Measurements from ENCODE around the gene MYO3A.
"Not testable (repeated sequence)": the region's sequence is repeated elsewhere in the genome, so short reads cannot be mapped to it uniquely, and the experiment has no call there.

MYO3A gene

DNA sequence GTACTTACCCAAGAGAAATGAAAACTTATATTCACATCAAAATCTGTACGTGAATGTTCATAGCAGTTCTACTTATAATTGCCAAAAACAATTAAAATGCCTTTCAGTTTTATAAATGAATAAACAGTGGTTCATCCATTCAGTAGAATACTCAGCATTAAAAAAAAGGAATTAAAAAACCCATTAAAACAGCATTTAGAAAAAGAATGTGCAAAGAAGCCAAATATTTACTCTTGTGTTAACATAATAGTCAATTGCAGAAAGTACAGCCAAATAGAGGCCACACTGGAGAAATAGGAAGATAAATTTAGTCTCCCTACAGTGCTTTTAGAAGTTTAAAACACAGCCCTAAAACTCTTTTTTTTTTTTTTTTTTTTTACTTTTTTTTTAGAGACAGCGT, 54.6 kb downstream of the MYO3A start:
- no peak for DNase-seq (ENCODE audit: low spot score)

- DNase-seq (ENCODE audit: low spot score) = no peak
These were observed 55.9 kb downstream of the MYO3A start for GRCh38 chr10:25989951-25990350.

GRCh38 chr10:25999295-25999981, 65.4 kb downstream of the MYO3A start:
- no peak for DNase-seq (ENCODE audit: low spot score)

DNA sequence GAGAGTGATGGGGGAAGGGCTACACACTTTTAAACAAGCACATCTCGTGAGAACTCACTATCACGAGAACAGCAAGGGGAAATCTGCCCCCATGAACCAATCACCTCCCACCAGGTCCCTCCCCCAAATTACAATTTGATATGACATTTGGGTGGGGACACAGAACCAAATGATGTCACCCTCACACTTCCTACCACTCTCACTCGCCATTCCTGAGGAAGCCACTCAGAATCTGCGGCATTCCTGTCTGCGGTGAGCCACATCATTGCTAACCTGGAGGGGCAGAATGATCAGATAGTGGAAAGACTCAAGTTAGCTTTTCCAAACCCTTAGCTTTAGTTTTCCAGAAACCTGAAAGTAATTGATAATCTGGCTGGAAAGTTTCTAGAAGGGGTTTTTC, 66.9 kb downstream of the MYO3A start:
- no peak for DNase-seq (ENCODE audit: low spot score)

- not testable (repeated sequence) for DNase-seq (ENCODE audit: low spot score)
These were observed 68.4 kb downstream of the MYO3A start for GRCh38 chr10:26002466-26002865.

- no peak for DNase-seq (ENCODE audit: low spot score)
These were observed 81.1 kb downstream of the MYO3A start for GRCh38 chr10:26015092-26015491.

GRCh38 chr10:26022831-26023230, 88.8 kb downstream of the MYO3A start:
- DNase-seq (ENCODE audit: low spot score) = no peak

GRCh38 chr10:26024303-26024702, 90.3 kb downstream of the MYO3A start:
- DNase-seq (ENCODE audit: low spot score) = no peak

- no peak for DNase-seq (ENCODE audit: low spot score)
These were observed 91.5 kb downstream of the MYO3A start for GRCh38 chr10:26025523-26025922.

DNA sequence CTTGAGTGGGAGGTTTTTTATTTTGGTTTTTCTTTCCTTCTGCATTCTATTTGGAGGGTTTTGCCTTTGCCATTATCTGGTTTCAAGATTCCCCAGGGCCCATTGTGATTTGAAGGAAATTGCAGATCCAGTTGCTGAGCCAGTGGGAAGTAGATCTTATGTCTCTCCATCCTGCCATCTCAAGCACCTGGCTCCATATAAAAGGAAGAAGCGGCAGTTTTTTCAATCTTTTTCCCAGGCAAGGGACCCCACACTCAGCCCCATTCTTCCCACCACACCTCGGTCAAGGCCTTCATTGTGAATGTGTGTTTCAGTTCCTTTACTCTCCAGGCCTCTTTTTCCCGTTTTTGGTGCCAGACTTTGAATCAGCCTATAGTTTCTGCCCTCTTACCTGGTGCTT, 95.8 kb downstream of the MYO3A start:
- DNase-seq (ENCODE audit: low spot score) = no peak

DNA sequence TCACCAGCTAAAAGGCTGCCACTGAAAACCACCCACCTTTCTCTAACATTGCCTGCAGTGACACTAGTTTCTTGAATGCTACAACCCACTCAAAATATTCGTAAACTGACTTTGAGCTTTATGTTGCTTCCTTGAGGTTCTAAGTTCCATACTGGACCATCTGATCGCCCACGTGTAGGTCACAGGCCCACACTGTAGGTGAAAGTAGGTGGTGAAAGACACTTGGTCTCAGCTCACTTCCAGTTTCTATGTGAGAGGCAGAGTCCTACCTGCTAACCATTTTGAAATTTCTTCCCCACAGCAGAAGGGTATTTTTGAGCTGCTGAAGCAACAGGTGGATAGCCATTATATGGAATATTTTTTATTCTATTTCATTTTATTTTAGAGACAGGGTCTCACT, 97.3 kb downstream of the MYO3A start:
- DNase-seq (ENCODE audit: low spot score) = no peak

GRCh38 chr10:26043469-26043868, 109.4 kb downstream of the MYO3A start:
- DNase-seq (ENCODE audit: low spot score) = no peak

DNA sequence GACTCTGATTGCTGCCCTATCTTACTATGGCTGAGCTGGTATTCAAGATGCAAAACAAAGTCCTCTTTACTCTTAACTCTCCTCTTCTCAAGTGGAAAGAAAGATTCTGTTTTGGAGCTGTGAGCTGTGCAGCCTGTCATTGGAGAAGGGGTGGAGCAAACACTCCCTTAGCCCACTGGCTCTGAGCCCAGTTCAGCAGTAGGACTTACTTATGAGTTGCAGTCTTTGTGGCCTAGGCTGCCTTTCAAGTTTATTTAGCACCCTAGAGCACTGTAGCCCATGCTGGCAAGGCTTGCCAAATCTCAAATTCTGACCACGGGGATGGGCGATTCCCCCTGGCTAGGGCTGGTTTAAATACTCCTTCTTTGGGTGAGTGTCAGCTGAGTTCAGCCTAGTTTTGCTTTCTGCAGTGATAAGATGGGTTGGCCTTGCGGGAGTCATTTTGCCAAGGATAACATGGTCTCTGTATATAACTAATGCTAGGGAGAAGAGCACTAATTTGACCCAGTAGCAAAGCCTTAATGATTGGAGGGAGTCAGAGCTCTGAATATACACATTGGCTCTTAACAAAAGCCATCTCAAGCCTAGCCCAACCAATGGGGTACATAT, 110.2 kb downstream of the MYO3A start:
- no peak for DNase-seq (ENCODE audit: low spot score)

DNA sequence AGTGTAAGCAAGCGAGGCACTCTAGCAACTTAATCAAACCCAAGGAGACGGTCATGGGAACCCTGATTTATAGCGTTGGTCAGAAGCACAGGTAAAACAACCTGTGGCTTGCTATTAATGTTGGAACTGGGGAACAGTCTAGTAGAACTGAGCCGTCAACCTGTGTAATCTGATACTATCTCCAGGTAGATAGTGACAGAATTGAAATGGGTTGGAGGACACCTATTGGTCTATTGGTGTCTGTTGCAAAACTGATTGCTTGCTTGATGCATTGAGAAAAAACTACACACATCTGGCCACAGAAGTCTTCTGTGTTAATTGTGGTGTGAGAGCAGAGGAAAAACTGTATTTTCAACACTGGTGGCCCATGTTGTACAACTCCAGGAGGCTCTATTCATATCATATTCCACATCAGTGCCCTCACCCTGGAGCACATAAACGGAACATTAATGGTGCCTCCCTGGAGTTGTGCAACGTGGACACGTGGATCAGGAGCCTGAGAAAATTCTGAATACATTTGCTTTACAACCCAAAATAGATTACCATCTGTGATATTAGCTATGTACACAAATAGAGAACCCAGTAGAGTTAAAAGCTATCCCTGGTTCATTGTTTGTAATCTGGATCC, 112.2 kb downstream of the MYO3A start:
- no peak for DNase-seq (ENCODE audit: low spot score)

DNA sequence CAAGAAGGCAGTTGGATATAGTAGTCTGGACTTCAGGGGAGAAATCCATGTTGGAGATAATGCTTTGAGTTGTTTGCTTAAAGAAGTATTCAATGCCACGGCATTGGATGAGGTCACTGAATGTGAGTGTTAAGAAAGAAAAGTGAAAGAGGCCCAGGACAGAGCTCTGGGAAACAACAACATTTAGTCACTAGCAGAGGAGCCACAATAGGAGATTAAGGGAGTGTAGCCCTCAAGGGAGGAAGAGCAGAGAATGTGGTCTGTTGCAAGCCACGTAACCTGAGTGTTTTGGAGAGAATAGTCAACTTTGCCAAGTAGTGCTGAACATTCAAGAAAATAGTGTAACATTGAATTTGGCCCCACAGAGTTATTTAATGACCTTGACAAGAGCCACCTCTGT, 114.7 kb downstream of the MYO3A start:
- DNase-seq (ENCODE audit: low spot score) = no peak

DNA sequence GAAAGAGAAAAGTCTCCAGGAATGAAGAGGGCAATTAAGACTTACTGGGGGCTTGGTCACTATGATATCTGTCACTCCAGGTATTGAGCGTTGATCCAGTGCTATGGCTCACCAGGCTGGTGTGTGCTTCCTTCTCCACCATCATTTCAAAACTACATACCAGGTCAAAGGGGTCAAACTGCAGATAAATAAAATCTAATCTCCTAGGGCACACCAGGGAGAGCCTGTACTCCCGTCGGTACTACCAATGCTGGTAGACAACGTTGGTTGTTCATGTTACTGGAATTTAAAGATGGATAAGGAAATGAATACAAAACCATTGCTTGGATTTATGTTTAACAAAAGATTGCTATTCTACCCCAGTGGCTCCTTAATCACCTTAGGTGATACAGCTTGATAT, 118.3 kb downstream of the MYO3A start:
- no peak for DNase-seq (ENCODE audit: low spot score)

DNA sequence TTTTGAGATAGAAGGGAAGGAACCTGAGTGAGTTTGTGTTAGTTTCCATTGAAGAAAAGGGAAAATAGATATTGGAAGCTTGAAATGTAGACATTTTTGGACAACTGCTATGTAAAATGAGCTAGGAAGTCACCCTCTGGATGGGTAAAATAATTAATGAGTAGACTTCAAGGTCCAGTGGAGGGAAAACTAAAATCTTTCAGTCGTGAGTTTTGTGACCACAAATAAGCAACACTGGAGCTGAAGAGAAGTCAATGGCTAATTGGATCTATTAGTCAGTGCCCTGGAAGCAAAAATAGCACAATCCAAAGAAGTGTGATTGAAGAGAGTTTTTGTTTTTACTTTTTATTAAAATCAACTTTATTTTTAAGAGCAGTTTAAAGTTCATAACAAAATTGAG, 123.4 kb downstream of the MYO3A start:
- DNase-seq (ENCODE audit: low spot score) = no peak

- DNase-seq (ENCODE audit: low spot score) = no peak
These were observed 130.1 kb downstream of the MYO3A start for GRCh38 chr10:26064106-26064505.

GRCh38 chr10:26067680-26068079, 133.7 kb downstream of the MYO3A start:
- no peak for DNase-seq (ENCODE audit: low spot score)

DNA sequence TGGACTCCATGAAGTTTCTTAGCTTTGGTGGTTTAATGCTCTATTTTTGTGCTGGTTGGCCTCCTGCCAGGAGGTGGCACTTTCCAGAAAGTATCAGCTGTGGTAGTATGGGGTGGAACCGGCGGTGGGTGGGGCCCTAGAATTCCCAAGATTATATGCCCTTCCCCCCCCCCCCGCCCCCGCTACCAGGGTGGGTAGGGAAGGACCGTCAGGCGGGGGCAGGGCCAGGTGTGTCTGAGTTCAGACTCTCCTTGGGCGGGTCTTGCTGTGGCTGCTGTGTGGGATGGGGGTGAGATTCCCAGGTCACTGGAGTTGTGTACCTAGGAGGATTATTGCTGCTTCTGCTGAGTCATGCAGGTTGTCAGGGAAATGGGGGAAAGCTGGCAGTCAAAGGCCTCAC, 146.9 kb downstream of the MYO3A start:
- DNase-seq (ENCODE audit: low spot score) = not testable (repeated sequence)

GRCh38 chr10:26081459-26081858, 147.4 kb downstream of the MYO3A start:
- DNase-seq (ENCODE audit: low spot score) = no peak

GRCh38 chr10:26085549-26085948, 151.5 kb downstream of the MYO3A start:
- no peak for DNase-seq (ENCODE audit: low spot score)

GRCh38 chr10:26087666-26088065, 153.6 kb downstream of the MYO3A start:
- no peak for DNase-seq (ENCODE audit: low spot score)

DNA sequence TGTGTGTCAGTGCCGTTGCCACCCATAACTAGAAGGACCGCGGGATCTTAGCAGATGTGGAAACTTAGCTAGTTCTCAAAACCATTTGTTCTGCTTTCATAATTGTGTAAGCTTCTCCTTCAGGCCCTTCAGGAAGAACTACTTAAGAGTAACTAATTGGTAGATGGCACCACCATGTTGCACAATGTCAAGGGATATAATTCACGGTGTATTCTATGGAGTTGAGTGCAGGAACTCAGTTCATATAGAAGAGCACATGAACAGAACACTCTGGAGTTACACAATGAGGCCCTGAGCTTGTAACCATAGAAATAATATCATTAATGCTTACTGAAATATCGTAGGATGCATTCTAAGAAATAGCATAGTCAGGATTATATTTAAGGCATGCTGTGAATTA, 156.0 kb downstream of the MYO3A start:
- DNase-seq (ENCODE audit: low spot score) = no peak
